GM21360 (cell line): ENCODE measurements around the gene EEF1G.
"Not testable (repeated sequence)": the region's sequence is repeated elsewhere in the genome, so short reads cannot be mapped to it uniquely, and the experiment has no call there.

ENCODE experiments used
- ATAC-seq: cut with Tn5 transposase; IDR thresholded peaks from one replicate; pipeline ENCODE4 v1.9.1; 2021; ENCODE audit warnings: mild to moderate bottlenecking, moderate library complexity; ENCODE audit not compliant: unreplicated experiment

The EEF1G gene

GRCh38 chr11:62603776-62604299, 30.1 kb upstream of the EEF1G start:
- no peak for ATAC-seq

- no peak for ATAC-seq
Observed at GRCh38 chr11:62603072-62603408, 29.3 kb upstream of the EEF1G start.

DNA sequence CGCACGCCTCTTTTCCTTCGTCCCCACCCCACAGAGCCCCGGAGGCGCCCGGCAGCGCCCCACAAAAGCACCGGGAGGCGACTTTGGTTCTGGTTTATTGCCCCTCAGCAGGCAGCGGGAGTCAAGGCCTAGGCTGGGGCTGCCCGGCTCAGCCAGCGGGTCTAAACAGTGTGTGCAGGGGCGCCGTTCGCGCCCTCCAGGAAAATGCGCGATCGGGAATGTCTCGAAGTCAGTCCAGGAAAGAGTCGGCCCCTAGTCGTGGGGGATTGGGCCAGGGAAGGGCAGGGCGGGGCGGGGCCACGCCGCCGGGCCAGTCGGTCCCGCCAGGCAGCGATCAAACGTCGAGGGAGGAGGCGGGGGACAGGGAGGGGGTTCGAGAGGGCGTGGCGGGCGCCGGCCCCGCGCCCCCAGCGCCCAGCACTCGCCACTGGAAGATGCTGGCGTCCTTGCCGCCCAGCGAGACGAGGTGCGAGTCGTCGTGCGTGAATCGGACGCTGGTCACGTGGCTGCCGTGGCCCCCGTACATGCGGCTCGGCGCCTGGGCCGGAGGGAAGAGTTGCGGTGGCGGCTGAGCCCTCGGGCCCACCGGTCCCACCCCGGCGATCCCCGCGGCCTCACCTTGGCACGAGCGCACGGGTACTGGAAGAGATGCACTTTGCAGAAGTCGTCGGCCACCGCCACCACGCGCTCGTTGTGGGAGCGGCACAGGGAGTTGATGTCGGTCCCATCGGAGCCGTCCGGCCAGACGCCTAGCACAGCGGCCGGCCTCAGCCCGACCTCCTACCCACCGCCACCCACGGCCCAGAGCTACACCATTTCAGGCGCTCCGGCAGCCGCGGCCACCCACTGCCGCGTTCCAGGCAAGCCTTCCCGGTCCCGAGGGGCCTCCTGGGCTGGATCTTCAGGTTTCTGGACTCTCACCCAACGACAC, 28.7 kb upstream of the EEF1G start:
- ATAC-seq, result no peak

GRCh38 chr11:62601372-62602140, 27.9 kb upstream of the EEF1G start, which contains the start of gene MTA2:
Gene MTA2 (minus strand): TSS chr11:62601865. CDS start chr11:62601450, 415 bp downstream.
- ATAC-seq, result peak; percentile 67

DNA sequence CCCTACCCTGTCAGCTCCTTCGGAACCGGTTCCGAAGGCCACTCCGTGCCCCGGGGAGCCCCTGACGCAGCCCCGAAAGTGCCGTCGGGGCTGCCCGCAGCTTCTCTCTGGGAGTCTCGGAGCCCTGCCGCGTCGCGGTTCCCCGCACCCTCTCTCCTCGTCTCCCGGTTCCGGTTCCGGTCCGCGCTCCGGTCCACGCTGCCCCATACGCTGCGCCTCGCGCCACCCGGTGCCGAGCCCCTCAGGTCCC, 27.4 kb upstream of the EEF1G start:
- ATAC-seq, result no peak

DNA sequence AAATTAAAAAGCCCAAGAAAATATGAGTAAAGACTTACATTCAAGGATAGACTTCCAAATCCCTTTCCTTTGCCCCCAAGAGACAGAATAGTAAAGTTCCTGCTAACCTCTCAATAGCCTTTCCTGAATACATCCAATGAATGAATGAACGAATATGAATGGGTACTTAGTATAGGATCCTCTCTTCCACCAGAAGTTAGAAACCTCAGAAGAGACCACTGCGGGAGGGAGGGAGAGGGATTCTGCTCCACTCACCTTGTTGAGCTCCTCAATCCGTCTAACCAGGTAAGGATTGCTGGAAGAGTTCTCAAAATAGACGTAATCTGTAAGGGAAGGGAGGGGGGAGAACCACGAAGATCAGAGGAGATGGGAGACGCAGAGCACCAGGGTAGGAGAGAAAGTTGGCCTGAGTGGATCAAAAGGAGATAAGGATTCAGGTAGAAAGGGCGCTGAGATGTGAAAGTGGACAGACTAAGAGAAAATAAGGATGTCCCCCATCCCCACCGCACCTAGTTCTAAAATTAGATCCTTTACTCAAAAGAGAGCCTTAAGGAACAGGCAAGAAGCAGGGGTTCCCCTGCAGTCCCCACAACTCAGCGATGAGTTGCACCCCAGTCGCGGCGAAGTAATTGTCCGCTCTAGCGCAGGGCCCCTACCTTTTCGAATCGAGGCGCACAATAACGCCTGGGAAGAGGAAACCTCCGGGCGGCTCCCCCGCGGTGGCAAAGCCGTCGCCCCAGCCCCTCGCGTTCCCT, 26.9 kb upstream of the EEF1G start:
- ATAC-seq, result no peak

- no peak for ATAC-seq
Observed at GRCh38 chr11:62599901-62600300, 26.2 kb upstream of the EEF1G start.

DNA sequence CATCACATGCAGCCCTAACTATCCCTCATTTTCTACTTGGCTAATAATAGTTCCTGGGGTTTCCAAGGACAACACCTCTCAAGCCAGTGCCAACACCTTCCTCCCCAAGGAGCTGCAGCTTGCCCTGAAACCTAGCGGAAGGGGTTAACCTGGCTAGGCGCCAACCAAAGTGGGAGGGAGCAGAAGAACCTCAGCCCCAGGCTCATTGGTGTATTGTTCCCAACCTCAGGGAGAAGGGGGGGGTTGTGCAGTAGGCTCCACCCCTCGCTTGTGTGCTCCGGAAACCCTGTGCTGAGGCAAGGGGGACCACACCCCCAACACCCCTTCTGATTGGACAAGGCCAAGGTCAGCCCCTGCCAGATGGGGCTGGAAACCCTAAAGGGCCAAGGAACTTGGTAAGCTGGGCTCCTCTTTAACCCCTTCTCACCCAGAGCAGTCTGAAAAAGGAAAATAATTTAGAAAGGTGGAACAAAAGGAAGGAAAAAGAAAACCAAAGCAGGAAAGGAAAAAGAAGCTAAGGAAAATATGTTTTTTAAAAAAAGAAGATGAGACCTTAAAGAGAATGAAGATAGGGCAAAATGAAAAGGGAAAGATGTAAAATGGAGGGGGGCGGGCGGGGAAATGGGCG, 25.5 kb upstream of the EEF1G start:
- ATAC-seq, result peak; percentile 46

GRCh38 chr11:62595124-62595523, 21.4 kb upstream of the EEF1G start:
- no peak for ATAC-seq

- ATAC-seq, result no peak
Observed at GRCh38 chr11:62593434-62594044, 19.8 kb upstream of the EEF1G start.

GRCh38 chr11:62592989-62593421, 19.3 kb upstream of the EEF1G start:
- ATAC-seq, result no peak

DNA sequence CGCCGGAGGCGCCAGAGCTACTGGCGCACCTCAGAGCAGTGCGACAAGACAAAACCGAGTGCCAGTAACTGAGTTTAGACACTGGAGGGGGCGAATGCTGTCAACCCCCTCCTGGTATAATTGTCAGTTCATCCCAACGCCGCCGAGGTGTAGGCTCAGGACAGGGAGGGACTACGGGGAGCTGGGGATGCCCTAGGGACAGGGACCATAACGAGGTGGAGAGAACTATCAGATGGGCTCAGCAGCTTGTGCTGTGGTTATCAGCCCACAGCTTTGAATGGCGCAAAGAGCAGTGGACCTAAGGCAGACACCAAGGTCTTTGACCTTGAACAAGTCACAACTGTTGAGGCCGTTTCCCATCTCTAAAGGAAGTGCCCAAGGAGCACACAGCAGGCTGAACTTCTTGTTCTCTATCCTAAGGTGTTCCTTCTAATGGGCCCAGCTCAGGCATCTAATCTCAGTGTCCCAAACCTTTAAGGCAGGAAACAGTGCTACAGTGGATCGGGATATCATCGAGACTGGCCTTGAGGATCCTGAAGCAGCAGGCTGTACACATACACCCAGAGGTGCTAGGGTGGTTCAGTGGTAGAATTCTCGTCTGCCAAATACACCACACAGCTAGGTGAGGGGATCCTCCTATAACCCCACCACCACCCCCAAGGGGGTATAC, 18.6 kb upstream of the EEF1G start:
- ATAC-seq, result no peak

GRCh38 chr11:62591448-62592145, 17.9 kb upstream of the EEF1G start, which contains the start of gene TUT1:
Gene TUT1 (minus strand): TSS chr11:62591523. CDS start chr11:62591485, 38 bp downstream.
- peak; percentile 82 for ATAC-seq

- no peak for ATAC-seq
Observed at GRCh38 chr11:62588966-62589637, 15.4 kb upstream of the EEF1G start.

DNA sequence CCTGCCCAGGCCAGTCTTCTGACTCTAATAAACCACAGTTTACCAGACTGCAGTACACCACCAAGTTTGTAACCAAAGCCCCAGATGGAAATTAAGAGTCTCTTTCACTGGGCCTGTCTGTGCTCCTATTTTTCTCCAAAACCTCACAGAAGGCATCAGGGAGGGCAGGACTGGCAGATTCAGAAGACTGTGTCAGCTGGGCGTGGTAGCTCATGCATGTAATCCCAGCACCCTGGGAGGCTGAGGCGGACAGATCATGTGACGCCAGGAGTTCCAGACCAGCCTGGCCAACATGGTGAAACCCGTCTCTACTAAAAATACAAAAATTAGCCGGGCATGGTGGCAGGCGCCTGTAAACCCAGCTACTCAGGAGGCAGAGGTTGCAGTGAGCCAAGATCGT, 11.7 kb upstream of the EEF1G start:
- ATAC-seq, result not testable (repeated sequence)

DNA sequence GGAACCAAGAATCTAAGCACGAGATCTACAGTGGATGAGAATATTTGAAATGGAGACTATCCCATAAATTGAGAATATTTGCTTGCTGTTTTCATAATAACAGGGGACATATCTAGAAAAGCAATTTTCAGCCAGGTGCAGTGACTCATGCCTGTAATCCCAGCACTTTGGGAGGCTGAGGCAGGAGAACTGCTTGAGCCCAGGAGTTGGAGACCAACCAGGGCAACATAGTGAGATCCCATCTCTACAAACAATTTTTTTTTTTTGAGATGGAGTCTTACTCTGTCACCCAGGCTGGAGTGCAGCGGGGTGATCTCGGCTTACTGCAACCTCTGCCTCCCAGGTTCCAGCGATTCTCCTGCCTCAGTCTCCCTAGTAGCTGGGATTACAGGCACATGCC, 8.0 kb upstream of the EEF1G start:
- ATAC-seq, result not testable (repeated sequence)

DNA sequence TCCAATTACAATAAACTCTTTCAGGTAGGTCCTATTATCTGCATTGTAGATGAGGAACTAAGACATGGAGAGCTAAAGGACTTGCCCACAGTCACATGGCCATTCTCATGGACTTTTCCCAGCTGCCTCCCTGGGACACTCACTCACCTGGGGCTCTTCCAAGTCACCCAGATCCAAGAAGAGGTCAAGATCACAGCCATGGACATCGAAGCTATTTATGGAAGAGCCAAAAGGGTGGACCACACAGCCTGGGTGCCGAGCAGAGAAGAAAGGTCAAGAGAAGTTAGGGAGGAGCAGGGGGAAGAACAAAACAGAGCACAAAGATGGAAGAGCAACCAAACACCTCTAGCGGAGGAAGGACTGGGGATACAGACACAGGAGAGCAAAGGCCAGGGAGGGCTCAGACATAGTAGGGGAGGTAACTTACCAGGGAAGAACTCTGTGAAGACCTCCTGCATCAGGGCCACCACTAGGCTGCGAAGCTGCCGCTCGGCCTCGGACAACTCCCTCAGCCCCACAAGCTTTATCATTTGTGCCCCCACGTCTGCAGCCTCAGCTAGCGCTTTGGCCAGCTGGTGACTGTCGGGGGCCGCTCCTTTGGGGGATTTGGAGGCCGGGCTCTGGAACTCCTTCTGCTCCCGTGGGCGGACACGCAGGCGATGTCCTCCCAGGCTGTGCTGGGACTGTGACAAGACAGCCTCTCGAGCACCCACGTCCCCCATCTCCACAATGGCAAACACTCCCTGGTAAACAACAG, 7.4 kb upstream of the EEF1G start:
- no peak for ATAC-seq

GRCh38 chr11:62579252-62579651, 5.6 kb upstream of the EEF1G start:
- no peak for ATAC-seq
